ENCODE data around the gene CDC5L. TPM values are rescaled to one million over a fixed set of nuclear protein-coding genes. Genes with fewer than 3 reads are reported as not detected.

CDC5L gene
- polyA plus RNA-seq, 1 of the 3 experiments (the other 2 are of a cell fraction): 6.0 TPM

DNA sequence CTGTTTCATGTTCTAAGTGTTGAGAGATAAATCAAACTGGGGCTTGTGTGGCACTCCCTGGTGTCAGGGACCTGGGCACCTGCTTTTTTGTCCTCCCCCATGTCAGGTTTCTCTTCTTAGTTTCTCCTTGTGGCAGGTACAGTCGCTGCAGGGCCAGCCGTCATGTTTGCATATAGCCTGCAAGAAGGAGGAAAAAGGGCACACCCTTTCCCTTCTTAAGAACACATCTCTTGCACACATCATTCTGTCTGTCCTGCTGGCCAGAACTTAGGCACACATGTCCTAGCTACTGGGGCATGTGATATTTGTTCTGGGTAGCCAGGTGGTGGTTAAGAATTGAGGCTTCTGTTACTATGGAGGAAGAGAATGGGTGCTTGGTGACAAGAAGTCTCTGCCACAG is 27.9 kb downstream of the CDC5L start:
- no peak overlapping the region for H3K4me2 ChIP-seq
- no peak overlapping the region for H3K9ac ChIP-seq
- H3K27me3 ChIP-seq (ENCODE audit: insufficient read depth): no peaks in the 10 kb centered on the region
- no peak overlapping the region for H2AFZ ChIP-seq (ENCODE audit: low read depth)
- ChIA-PET POLR2A (no interaction called here), CTCF (interaction anchor here (1.1 to 1.3 kb wide), 2 partner anchors 8 to 16 kb away, joined by 4 to 5 read pairs; no protein-coding TSS in a partner anchor)
- no peak overlapping the region for H3K27ac ChIP-seq (ENCODE audit: low read depth in 2 of 2, low read length in 1 of 2)
- no peaks in the 10 kb centered on the region for H3K9me2 ChIP-seq
- no peak overlapping the region for H3K4me3 ChIP-seq (ENCODE audit: low read depth in 2 of 2, low read length in 1 of 2)
- H3K9me3 ChIP-seq: no peaks in the 10 kb centered on the region
- 85% methylated on average over 2 of the region's 2 CpGs for WGBS (ENCODE audit: low lambda C conversion rate)
- TF ChIP-seq, protein P1, sequence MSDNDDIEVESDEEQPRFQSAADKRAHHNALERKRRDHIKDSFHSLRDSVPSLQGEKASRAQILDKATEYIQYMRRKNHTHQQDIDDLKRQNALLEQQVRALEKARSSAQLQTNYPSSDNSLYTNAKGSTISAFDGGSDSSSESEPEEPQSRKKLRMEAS (IDR thresholded peaks at IDR 0.05; ENCODE audit: low read depth): no peak
- TF ChIP-seq, protein P2, sequence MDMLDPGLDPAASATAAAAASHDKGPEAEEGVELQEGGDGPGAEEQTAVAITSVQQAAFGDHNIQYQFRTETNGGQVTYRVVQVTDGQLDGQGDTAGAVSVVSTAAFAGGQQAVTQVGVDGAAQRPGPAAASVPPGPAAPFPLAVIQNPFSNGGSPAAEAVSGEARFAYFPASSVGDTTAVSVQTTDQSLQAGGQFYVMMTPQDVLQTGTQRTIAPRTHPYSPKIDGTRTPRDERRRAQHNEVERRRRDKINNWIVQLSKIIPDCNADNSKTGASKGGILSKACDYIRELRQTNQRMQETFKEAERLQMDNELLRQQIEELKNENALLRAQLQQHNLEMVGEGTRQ (IDR thresholded peaks at IDR 0.05; ENCODE audit: borderline replicate concordance, low read depth, low read length): no peak
- TF ChIP-seq POLR2AphosphoS5 (IDR thresholded peaks at IDR 0.05; ENCODE audit: low read depth, low read length) (no peak), FOXJ3 (CRISPR knock-in tag; IDR thresholded peaks at IDR 0.05) (no peak), GABPA (IDR thresholded peaks at IDR 0.05; ENCODE audit: low read depth) (no peak), RCOR1 (IDR thresholded peaks at IDR 0.05; ENCODE audit: low read length) (no peak), SIN3A (IDR thresholded peaks at IDR 0.05; ENCODE audit: borderline replicate concordance, low read depth, low read length) (no peak), CHD2 (IDR thresholded peaks at IDR 0.05; ENCODE audit: low read length, partially characterized antibody) (no peak), MEF2A (IDR thresholded peaks at IDR 0.05; ENCODE audit: borderline replicate concordance, low read depth) (no peak), SMC3 (IDR thresholded peaks at IDR 0.05; ENCODE audit: low read depth, low read length) (no peak), TCF12 (IDR thresholded peaks at IDR 0.05) (no peak), RFX5 (IDR thresholded peaks at IDR 0.05; ENCODE audit: low read length) (no peak), TEAD4 (IDR thresholded peaks at IDR 0.05; ENCODE audit: borderline replicate concordance, insufficient read depth) (no peak), TAF1 (IDR thresholded peaks at IDR 0.05; ENCODE audit: borderline replicate concordance, low read depth, low read length) (no peak), FOXM1 (IDR thresholded peaks at IDR 0.05; ENCODE audit: low read depth) (no peak), NRF1 (IDR thresholded peaks at IDR 0.05; ENCODE audit: low read depth, low read length) (no peak), EP300 (IDR thresholded peaks at IDR 0.05; ENCODE audit: borderline replicate concordance in 1 of 2, low read depth in 1 of 2, low read length in 1 of 2) (no peak), YY1 (IDR thresholded peaks at IDR 0.05; ENCODE audit: low read depth) (no peak)
- TF ChIP-seq, protein P3, sequence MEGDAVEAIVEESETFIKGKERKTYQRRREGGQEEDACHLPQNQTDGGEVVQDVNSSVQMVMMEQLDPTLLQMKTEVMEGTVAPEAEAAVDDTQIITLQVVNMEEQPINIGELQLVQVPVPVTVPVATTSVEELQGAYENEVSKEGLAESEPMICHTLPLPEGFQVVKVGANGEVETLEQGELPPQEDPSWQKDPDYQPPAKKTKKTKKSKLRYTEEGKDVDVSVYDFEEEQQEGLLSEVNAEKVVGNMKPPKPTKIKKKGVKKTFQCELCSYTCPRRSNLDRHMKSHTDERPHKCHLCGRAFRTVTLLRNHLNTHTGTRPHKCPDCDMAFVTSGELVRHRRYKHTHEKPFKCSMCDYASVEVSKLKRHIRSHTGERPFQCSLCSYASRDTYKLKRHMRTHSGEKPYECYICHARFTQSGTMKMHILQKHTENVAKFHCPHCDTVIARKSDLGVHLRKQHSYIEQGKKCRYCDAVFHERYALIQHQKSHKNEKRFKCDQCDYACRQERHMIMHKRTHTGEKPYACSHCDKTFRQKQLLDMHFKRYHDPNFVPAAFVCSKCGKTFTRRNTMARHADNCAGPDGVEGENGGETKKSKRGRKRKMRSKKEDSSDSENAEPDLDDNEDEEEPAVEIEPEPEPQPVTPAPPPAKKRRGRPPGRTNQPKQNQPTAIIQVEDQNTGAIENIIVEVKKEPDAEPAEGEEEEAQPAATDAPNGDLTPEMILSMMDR (IDR thresholded peaks at IDR 0.05): no peak
- TF ChIP-seq, protein P4, sequence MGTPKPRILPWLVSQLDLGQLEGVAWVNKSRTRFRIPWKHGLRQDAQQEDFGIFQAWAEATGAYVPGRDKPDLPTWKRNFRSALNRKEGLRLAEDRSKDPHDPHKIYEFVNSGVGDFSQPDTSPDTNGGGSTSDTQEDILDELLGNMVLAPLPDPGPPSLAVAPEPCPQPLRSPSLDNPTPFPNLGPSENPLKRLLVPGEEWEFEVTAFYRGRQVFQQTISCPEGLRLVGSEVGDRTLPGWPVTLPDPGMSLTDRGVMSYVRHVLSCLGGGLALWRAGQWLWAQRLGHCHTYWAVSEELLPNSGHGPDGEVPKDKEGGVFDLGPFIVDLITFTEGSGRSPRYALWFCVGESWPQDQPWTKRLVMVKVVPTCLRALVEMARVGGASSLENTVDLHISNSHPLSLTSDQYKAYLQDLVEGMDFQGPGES (IDR thresholded peaks at IDR 0.05; ENCODE audit: low read depth, low read length): no peak
- H4K20me1 ChIP-seq (ENCODE audit: insufficient read depth): no peaks in the 10 kb centered on the region
- peaks cover under 1% of the 10 kb centered on the region for H3F3A ChIP-seq (replicated peaks; ENCODE audit: insufficient read depth)
- H3K36me3 ChIP-seq (replicated peaks in 1 of 2; ENCODE audit: control insufficient read depth in 1 of 2, insufficient read depth in 2 of 2, low read length in 1 of 2): peaks cover 18 to 55% of the 10 kb centered on the region in 2 experiments
- H3K79me2 ChIP-seq (ENCODE audit: insufficient read depth): peaks cover 65% of the 10 kb centered on the region
- DNase-seq: no peak
- H3K4me1 ChIP-seq (ENCODE audit: control insufficient read depth in 1 of 2, insufficient read depth in 2 of 2, low read depth in 1 of 2, low read length in 1 of 2): peaks cover 3% of the 10 kb centered on the region in 2 experiments; a peak in 1 of 4 replicates

Measured in SK-N-SH (cell line).